Stimulated activated CD4-positive, alpha-beta T cell treated with anti-CD3 and anti-CD28 coated beads, Interleukin-4, amount 100 ng/mL, for 24 hours (primary cell): ENCODE measurements around the gene KIF13A.
"Not testable (repeated sequence)": the region's sequence is repeated elsewhere in the genome, so short reads cannot be mapped to it uniquely, and the experiment has no call there.

ENCODE experiments used
- DNase-seq: peaks from one replicate; pipeline ENCODE4 v3.0.0-alpha.2; 2020

Gene KIF13A

GRCh38 chr6:17762651-17763050 lies 224.8 kb downstream of the KIF13A start:
- no peak for DNase-seq

DNA sequence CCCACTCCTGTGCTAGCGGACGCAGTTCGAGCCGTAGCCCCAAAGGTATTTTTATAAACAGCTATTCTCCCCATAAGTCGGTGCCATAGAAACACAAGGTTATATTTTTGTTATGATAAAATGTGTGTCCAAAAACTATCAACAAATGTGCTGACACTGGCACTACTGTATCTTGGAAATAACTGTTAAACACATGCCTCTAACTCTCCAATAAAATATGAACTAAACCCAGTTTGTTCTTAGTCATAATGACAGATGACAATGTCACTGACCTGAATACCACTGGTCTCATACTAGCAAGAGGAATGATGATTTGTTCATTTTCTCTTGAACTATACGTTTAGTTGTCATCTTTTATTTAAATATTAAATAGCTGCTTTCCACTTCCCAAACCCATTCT lies 229.3 kb downstream of the KIF13A start:
- DNase-seq: no peak

- DNase-seq: no peak
These were observed 233.2 kb downstream of the KIF13A start for GRCh38 chr6:17754254-17754653.

DNA sequence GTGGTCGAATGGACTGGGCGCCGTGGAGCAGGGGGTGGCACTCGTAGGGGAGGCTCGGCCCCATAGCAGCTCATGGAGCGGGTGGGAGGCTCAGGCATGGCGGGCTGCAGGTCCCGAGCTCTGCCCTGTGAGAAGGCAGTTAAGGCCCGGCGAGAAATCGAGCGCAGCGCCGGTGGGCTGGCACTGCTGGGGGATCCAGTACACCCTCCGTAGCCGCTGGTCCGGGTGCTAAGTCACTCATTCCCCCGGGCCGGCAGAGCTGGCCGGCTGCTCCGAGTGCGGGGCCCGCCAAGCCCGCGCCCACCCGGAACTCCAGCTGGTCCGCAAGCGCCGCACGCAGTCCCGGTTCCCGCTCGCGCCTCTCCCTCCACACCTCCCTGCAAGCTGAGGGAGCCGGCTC lies 242.1 kb downstream of the KIF13A start:
- not testable (repeated sequence) for DNase-seq

DNA sequence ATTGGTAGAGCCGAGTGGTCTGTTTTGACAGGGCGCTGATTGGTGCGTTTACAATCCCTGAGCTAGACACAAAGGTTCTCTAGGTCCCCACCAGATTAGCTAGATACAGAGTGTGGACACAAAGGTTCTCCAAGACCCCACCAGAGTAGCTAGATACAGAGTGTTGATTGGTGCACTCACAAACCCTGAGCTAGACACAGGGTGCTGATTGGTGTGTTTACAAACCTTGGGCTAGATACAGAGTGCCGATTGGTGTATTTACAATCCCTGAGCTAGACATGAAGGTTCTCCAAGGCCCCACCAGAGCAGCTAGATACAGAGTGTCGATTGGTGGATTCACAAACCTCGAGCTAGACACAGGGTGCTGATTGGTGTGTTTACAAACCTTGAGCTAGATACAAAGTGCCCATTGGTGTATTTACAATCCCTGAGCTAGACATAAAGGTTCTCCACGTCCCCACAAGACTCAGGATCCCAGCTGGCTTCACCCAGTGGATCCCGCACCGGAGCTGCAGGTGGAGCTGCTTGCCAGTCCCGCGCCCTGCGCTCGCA lies 242.6 kb downstream of the KIF13A start:
- not testable (repeated sequence) for DNase-seq

GRCh38 chr6:17744019-17744756 lies 243.2 kb downstream of the KIF13A start:
- DNase-seq: no peak

GRCh38 chr6:17741507-17741906 lies 245.9 kb downstream of the KIF13A start:
- DNase-seq: no peak

GRCh38 chr6:17740559-17741220 lies 246.7 kb downstream of the KIF13A start:
- no peak for DNase-seq

DNA sequence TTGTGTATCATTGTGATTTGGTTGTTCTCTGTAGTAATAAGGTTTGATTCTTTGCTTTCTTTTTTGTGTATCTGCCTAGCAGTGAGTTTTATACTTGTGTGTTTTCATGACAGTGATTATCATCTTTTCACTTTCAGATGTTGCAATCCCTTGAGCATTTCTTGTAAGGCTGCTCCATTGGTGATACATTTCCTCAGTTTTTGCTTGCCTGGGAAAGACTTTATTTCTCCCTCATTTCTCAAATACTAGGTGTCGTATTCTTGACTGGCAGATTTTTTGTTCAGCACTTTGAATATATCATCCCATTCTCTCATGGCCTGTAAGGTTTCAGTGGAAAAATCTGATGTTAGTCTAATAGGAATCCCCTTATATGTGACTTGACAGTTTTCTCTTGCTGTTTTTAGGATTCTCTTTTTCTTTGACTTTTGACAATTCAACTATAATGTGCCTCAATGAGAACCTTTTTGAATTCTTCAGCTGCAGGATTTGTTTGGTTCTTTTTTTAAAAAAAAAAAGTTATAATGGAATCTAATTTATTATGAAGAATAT lies 249.7 kb downstream of the KIF13A start:
- DNase-seq: no peak

- DNase-seq: not testable (repeated sequence)
These were observed 252.1 kb downstream of the KIF13A start for GRCh38 chr6:17735311-17735710.

GRCh38 chr6:17730078-17730704 lies 257.2 kb downstream of the KIF13A start:
- DNase-seq: no peak

GRCh38 chr6:17729223-17730077 lies 258.0 kb downstream of the KIF13A start:
- no peak for DNase-seq

GRCh38 chr6:17728551-17729222 lies 258.7 kb downstream of the KIF13A start:
- DNase-seq: no peak

- no peak for DNase-seq
These were observed 262.4 kb downstream of the KIF13A start for GRCh38 chr6:17725083-17725482.

DNA sequence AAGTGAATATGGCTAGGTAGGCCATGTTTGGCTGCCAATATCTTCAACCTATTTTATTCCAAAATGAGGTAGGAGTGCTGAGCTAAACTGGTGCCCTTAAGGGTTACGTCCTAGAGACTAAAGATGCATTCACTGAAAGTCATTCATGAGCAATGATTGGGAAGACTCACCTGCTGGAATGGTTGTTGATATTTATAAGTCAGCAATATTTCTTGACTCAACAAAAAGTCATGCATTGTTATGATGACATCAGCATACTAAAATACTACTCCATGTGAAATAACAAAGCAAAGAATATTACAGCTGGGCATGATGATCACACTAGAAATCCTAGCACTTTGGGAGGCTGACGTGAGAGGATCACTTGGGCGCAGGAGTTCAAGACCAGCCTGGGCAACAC lies 263.1 kb downstream of the KIF13A start:
- no peak for DNase-seq

GRCh38 chr6:17721671-17722070 lies 265.8 kb downstream of the KIF13A start:
- no peak for DNase-seq

GRCh38 chr6:17719323-17720041 lies 268.0 kb downstream of the KIF13A start:
- DNase-seq: no peak

DNA sequence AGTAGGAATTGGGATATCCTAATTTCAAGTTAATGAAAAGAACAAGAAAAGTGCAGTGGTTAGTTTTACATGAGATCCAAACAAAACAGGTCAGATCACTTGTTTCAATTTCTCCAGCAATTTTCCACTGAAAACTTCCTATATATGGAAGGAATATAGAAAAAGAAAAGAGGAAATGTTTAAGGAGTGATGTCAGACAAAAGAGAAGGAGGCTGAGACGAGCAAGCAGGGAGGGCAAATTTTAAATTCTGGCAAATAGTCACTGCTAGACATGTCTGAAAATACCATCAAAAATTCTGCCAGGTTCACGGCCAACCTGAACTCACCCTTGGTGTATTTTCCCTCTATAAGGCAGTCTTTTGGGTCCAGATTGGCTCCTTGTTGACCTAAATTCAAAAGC lies 271.2 kb downstream of the KIF13A start:
- DNase-seq: no peak

DNA sequence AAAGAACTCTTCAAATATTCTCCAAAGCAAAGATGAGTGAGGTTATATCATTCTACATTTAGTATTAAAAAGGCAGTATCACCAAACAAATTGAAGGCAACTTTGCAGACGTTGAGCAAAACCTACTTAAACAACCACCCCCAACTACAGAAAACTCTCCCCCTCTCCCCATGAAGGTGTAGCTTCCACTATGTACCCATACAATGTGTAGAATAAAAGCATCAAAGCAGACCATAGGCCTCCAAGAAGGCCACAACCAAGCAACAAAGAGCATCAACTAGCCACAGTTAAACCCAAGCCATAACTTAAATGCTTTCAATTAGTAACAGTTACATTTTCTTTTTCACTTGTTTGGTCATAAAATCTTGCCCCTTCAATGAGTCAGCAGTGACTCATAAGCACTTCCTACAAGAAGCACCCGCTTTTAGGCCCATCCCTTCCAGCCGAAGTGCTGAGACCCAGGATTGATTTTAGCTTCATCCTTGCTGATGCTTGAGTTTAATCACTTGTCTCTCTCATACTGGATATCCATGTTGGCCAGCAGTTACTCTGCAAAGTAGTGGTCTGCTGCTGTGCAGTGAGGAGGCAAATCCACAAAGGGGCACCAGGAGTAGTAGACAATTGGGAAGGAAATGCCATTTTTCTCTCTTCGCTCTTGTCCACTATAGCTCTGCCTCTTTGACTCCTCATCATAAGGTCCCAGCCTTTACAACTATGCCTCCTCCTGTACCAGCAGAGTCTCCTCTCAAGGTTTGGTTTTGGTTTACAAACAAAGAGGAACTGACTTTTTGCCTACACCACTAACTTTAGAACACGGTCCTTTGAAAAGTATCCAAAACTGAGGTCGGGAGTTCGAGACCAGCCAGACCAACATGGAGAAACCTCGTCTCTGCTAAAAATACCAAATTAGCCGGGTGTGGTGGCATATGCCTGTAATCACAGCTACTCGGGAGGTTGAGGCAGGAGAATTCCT lies 272.3 kb downstream of the KIF13A start:
- DNase-seq: peak; percentile 48

- no peak for DNase-seq
These were observed 273.3 kb downstream of the KIF13A start for GRCh38 chr6:17714177-17714576.
